AG04449 (cell line): Measurements from ENCODE around the gene IMMP2L.

Experiments
- CTCF ChIA-PET: fragments of 350-600 bp; formaldehyde crosslinking; extraction: SDS; loops from one replicate; lab custom pipeline; 2021; ENCODE audit warnings: antibody characterized with exemption; lab: Yijun Ruan, JAX
- POLR2A ChIA-PET: fragments of 400-600, 350-600 bp; formaldehyde crosslinking; extraction: SDS; loops from one replicate; lab custom pipeline; 2020; ENCODE audit warnings: antibody characterized with exemption, inconsistent platforms; lab: Yijun Ruan, JAX
- DNase-seq: peaks from one replicate; pipeline ENCODE4 v3.0.0-alpha.2; 2010; ENCODE audit warnings: low read depth, low spot score
- H3K4me3 ChIP-seq: 2 replicates; pipeline ENCODE4 v1.5.1; 2011; ENCODE audit warnings: low read depth, mild to moderate bottlenecking, control low read depth, low read length
- CTCF ChIP-seq: IDR thresholded peaks from one replicate; pipeline ENCODE4 v1.5.1; 2011; ENCODE audit warnings: mild to moderate bottlenecking, moderate library complexity, low read length, control low read depth, inconsistent platforms; ENCODE audit not compliant: insufficient read depth; ENCODE audit errors: missing control alignments

IMMP2L gene

GRCh38 chr7:110905773-110906566 is 656.3 kb downstream of the IMMP2L start:
- no peak overlapping the region for H3K4me3 ChIP-seq
- no peak for TF ChIP-seq CTCF
- POLR2A ChIA-PET = no interaction called here
- CTCF ChIA-PET = interaction anchor here (1.4 kb wide), 1 partner anchor 15 kb away, joined by 4 read pairs; no protein-coding TSS in a partner anchor
- no peak for DNase-seq

GRCh38 chr7:110898516-110898915 is 663.8 kb downstream of the IMMP2L start:
- no peak overlapping the region for H3K4me3 ChIP-seq
- no peak for DNase-seq
- TF ChIP-seq CTCF = no peak
- ChIA-PET POLR2A (no interaction called here), CTCF (no interaction called here)

GRCh38 chr7:110897538-110897937 is 664.8 kb downstream of the IMMP2L start:
- no peak overlapping the region for H3K4me3 ChIP-seq
- TF ChIP-seq CTCF = no peak
- no peak for DNase-seq
- POLR2A ChIA-PET = no interaction called here
- CTCF ChIA-PET = no interaction called here

- DNase-seq = no peak
- TF ChIP-seq CTCF = no peak
- POLR2A ChIA-PET = no interaction called here
- H3K4me3 ChIP-seq = no peak overlapping the region
- CTCF ChIA-PET = no interaction called here
Observed at GRCh38 chr7:110894111-110894510, 668.2 kb downstream of the IMMP2L start.

- CTCF ChIA-PET = no interaction called here
- POLR2A ChIA-PET = no interaction called here
- no peak overlapping the region for H3K4me3 ChIP-seq
- no peak for DNase-seq
- TF ChIP-seq CTCF = no peak
Observed at GRCh38 chr7:110891197-110891596, 671.1 kb downstream of the IMMP2L start.

- ChIA-PET CTCF (no interaction called here), POLR2A (no interaction called here)
- no peak for DNase-seq
- no peak for TF ChIP-seq CTCF
- H3K4me3 ChIP-seq = no peak overlapping the region
Observed at GRCh38 chr7:110890101-110890500, 672.2 kb downstream of the IMMP2L start.
